GM19023 (cell line): Measurements from ENCODE around the gene EPC1.
"Not testable (repeated sequence)": the region's sequence is repeated elsewhere in the genome, so short reads cannot be mapped to it uniquely, and the experiment has no call there.

Experiments
- ATAC-seq: cut with Tn5 transposase; IDR thresholded peaks from one replicate; pipeline ENCODE4 v1.9.1; 2021; ENCODE audit warnings: mild to moderate bottlenecking, moderate library complexity; ENCODE audit not compliant: unreplicated experiment

The EPC1 gene

GRCh38 chr10:32241946-32242345, 105.0 kb downstream of the EPC1 start:
- no peak for ATAC-seq

GRCh38 chr10:32240471-32240870, 106.5 kb downstream of the EPC1 start:
- ATAC-seq, result no peak

GRCh38 chr10:32239769-32240168, 107.2 kb downstream of the EPC1 start:
- no peak for ATAC-seq

- ATAC-seq, result no peak
Measured at GRCh38 chr10:32237644-32238345, 109.2 kb downstream of the EPC1 start.

- ATAC-seq, result no peak
Measured at GRCh38 chr10:32234471-32234870, 112.5 kb downstream of the EPC1 start.

GRCh38 chr10:32233375-32233774, 113.6 kb downstream of the EPC1 start:
- not testable (repeated sequence) for ATAC-seq

GRCh38 chr10:32232378-32232777, 114.6 kb downstream of the EPC1 start:
- ATAC-seq, result no peak

- ATAC-seq, result not testable (repeated sequence)
Measured at GRCh38 chr10:32229788-32230187, 117.2 kb downstream of the EPC1 start.

GRCh38 chr10:32229170-32229569, 117.8 kb downstream of the EPC1 start:
- no peak for ATAC-seq

GRCh38 chr10:32227802-32228201, 119.2 kb downstream of the EPC1 start:
- no peak for ATAC-seq

GRCh38 chr10:32226624-32227023, 120.3 kb downstream of the EPC1 start:
- ATAC-seq, result no peak

- no peak for ATAC-seq
Measured at GRCh38 chr10:32225976-32226375, 121.0 kb downstream of the EPC1 start.

- not testable (repeated sequence) for ATAC-seq
Measured at GRCh38 chr10:32222376-32222775, 124.6 kb downstream of the EPC1 start.

GRCh38 chr10:32219156-32219555, 127.8 kb downstream of the EPC1 start:
- not testable (repeated sequence) for ATAC-seq

GRCh38 chr10:32218206-32219044, 128.5 kb downstream of the EPC1 start:
- ATAC-seq, result not testable (repeated sequence)
